NCI-H1417 (cell line): ENCODE measurements around the gene CHCHD2.
"Not testable (repeated sequence)": the region's sequence is repeated elsewhere in the genome, so short reads cannot be mapped to it uniquely, and the experiment has no call there.

Experiments used
- DNase-seq, 3 experiments: peaks; one replicate each; lab custom pipeline; 2025; lab: John Stamatoyannopoulos, UW

Gene CHCHD2

DNA sequence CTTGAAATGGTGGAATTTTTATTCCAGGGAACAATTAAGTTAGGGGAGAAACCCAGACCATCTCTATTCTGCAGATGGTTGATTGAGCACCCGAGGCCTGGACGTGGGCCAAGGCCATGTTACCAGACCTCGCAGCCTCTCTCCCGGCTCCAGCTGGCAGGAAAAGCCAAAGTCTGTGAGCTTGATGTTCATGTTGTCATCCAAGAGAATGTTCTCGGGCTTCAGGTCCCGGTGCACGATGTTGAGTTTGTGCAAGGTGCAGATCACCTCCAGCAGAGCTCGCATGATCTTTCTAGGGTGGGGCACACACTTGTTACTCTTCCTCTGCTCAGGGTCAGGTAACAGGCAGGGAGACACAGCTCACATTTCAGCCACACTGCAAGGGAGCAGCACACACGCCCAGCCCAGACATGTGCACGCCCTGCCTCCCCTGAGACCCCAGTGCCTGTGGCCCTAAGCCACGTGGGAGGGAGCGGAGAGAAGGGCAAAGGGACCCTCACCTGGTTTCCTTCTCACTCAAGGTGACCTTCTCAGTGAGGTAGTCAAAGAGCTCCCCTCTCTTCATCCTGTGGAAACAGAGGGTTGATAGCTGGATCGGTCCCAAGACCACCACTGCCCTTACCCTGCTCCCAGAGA, 23.0 kb downstream of the CHCHD2 start:
- DNase-seq: peak in 1 of 3 experiments; percentile 40

DNA sequence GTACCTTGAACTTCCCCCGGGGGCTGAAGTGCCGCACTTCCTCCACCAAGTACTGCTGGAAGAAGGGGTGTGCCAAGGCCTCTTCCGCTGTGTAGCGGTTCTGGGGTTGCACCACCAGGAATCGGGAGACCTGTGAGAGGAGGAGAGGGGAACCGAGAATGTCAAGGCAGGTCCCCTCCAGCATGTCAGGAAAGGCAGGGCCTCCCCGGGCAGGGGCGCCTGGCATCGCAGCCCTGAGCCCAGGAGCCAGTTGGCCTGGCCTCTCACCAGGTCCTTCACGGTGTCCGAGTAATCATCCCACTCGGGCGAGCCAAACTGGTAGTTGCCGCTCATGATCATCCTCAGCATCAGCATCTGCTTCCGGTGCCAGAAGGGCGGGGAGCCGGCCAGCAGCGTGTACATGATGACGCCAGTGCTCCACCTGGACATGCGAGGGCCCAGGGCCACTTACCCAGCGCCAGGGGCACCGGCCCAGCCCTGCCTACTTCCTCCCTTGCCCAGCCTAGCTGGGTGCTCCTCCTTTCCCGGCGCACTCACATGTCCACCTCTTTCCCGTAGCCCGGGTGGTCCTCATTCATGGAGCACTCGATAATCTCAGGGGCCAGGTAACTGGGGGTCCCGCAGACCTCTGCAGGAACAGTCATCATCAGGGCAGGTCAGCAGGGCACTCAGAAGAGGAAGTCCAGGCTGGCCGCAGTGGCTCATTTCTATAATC, 24.5 kb downstream of the CHCHD2 start:
- DNase-seq: no peak

DNA sequence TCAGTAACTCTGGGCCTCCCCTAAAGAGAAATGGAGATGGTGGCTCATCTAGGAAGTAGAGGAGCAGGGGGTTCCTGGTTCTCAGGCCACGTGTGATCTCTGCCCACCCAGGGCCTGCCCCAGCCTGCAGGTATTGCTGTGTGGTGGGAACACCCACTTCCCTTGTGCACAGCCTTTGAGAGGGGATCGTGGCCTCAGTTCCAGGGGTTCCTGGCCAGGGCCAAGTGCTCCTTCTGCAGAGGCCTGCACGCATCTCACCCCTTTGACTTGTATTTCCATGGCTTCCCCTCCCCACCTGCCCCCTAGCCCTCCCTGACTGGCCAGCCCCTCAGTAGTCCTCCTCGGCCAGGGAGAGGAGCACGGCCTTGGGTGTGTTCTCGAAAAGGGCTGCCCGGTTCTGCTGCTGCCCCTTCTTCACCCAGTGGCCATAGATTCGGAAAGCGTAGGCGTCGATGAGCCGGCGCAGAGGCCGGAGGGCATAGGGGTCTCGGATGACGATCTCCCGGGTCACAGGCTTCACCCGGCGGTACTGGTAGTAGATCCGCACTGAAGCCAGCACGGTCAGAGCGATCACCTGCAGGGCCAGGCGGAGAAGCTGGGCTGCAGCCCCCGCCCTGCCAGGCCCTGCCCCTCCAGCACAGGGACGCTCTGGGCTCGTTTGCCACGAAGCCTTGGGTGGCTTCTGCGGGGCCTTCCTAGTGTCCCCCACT, 25.4 kb downstream of the CHCHD2 start:
- DNase-seq: not testable (repeated sequence)

DNA sequence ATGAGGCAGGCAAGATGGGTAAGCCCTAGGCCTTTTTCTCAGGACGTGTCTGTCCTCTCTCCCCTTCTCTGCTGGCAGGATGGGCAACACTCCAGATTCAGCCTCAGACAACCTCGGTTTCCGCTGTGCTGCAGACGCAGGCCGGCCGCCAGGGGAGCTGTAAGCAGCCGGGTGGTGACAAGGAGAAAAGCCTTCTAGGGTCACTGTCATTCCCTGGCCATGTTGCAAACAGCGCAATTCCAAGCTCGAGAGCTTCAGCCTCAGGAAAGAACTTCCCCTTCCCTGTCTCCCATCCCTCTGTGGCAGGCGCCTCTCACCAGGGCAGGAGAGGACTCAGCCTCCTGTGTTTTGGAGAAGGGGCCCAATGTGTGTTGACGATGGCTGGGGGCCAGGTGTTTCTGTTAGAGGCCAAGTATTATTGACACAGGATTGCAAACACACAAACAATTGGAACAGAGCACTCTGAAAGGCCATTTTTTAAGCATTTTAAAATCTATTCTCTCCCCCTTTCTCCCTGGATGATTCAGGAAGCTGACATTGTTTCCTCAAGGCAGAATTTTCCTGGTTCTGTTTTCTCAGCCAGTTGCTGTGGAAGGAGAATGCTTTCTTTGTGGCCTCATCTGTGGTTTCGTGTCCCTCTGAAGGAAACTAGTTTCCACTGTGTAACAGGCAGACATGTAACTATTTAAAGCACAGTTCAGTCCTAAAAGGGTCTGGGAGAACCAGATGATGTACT, 26.7 kb downstream of the CHCHD2 start:
- peak in 1 of 3 experiments; percentile 50 for DNase-seq

DNA sequence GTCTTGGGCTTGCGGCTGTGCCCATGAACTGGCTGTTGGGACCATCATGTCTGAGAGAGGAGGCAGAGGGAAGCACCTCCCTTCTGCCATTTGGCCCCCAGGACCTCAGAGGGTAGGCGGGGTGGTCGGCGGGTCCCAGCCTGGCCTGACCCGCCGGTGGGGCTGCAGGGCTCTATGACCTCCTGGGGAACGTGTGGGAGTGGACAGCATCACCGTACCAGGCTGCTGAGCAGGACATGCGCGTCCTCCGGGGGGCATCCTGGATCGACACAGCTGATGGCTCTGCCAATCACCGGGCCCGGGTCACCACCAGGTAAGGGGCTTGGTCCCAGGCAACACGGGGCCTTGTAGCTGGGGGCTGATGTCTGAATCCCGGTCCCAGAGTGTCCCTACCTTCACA, 28.1 kb downstream of the CHCHD2 start:
- DNase-seq: no peak

DNA sequence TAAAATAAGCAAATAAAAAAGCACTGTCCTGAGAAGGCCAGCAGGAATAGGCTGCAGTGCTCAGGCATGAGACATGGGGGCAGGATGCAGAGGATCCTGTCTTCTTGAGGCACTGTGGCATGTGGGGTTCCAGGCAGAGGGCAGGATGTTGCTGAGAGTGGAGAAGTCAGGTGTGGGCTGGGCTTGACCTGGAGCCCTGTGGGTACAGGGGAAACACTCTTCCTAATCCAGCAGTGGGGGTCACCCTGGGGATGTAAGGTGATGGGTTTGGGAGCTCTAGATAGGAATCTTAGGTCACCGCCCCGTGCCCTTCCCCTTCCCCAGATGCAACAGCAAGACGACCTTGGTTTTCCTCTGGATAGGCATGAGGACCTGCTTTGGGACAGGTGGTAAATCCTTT, 28.6 kb downstream of the CHCHD2 start:
- DNase-seq: no peak

DNA sequence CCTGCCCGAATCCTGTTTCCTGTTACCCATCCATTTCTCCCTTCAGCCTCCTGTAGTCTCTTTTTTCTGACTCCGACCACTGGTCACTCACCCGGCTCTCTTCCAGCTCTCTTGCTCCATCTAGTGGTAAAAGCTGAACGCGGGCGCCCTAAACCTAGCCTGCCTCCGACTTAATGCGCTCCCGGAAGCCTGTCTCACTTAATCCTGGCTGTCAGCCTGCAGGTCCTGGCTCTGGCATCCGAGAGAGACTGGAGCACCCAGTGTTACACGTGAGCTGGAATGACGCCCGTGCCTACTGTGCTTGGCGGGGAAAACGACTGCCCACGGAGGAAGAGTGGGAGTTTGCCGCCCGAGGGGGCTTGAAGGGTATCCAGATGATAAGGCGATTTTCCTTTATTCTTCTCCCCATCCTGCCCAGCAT, 31.9 kb downstream of the CHCHD2 start:
- DNase-seq: peak; percentile 56 to 86 (median 64)

DNA sequence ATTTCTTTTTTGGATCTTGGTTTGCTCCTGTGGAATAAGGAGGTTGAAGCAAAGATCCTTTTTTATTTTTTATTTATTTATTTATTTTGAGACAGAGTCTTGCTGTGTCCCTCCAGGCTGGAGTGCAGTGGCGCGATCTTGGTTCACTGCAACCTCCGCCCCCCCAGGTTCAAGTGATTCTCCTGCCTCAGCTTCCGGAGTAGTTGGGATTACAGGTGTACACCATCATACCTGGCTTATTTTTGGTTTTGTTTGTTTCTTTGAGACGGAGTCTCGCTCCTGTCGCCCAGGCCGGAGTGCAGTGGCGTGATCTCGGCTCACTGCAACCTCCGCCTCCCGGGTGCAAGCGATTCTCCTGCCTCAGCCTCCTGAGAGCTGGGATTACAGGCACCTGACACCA, 39.9 kb downstream of the CHCHD2 start:
- not testable (repeated sequence) for DNase-seq

DNA sequence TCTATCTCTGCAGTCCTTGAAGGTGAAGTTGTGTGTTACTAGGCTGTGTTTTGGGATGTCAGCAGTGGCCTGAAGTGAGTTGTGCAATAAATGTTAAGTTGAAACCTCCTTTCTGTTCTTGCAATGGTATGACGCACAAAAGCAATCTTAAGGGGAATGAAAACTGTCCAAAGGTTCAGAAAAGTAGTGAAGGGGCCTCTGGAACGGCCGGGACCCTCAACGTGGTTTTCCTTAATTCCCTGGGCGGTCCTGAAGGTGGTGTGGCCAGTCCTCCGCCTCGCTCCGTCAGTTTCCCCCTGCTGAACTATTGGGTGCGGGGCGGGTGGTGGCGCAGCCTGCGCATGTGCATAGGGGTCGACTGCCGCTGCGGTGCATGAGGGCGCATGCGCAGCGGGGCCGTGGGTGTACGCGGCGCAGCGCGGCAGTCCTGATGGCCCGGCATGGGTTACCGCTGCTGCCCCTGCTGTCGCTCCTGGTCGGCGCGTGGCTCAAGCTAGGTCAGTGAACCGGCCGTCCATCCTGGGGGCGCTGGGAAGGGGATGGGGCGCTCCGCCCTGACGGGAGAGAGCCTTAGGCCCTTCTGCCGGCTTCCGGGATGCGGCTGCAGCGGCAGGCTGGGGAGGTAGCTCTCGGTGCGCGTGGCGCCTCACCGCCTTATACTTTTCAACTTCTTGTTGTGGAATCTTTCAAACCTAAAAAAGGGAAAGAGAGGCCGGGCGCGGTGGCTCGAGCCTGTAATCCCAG, 42.2 kb downstream of the CHCHD2 start, which contains the start of gene SUMF2:
TSS of gene SUMF2 (plus strand) at position 405 of the 744 bp plus-strand sequence. CDS start at position 431, 26 bp downstream.
- peak; percentile 87 to 96 (median 93) for DNase-seq

DNA sequence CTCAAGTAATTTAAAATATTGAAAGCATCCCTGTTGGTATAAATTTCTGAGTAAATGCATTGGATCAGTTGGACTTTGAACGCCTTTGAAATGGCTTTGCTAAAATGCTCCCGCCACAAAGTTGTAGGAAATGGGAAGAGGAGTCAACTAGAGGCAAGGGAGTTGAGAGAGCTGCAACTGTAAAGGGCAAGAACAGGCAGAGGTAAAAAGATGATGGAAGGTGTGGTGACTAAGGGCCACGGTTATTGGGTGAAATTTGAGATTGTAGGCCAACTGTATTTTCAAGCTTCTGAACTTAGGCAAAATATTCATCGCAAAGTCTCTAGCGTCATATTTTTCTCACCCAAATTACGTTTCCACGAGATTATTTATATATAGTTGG, 42.8 kb downstream of the CHCHD2 start:
- DNase-seq: no peak

DNA sequence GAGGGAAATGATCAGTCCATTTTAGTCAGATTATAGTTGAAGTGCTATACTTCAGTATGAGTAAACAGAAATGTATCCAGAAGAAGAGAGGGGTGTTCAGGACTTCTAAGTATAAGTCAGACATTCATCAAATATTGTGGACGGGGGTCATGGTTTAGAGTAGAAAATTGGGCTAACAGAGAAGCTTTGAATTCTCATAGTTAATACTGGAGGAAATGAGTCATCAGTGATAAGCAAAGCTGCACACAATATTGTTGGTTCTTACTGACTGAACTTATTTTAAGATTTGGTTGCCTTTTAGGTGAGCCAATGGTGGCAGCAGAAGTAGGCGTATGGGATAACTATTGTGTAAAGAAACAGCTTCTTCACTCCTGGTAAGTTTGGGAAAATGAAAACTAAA, 43.9 kb downstream of the CHCHD2 start:
- no peak for DNase-seq

DNA sequence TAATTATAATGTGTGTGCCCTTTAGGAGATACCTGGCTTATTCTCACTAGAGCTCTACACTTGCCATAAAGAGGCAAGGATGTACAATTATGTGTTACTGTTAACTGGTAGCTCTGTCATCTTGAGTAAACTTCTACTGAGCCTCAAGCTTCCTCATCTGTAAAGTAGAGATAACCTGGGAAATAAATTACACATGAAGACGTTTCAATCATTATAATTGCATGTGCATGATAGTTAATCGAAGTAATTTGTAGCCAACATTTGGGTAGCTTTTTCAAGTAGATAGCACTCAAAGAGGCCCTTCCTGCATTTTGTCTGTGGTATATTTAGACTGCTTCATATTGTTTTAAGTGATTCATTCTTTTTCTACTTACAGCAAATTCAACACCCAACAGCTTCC, 52.3 kb downstream of the CHCHD2 start:
- no peak for DNase-seq

DNA sequence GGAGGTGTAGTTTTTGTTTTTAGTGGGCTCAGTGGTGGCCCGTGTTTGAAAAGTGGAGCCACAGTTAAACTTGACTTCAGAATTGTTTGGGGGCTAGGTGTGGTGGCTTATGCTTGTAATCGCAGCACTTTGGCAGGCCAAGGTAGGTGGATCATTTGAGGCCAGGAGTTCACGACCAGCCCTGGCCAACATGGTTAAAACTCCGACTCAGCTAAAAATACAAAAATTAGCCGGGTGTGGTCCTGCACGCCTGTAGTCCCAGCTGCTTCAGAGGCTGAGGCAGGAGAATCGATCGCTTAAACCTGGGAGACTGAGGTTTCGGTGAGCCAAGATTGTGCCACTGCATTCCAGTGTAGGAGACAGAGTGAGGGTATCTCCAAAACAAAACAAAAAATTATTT, 52.9 kb downstream of the CHCHD2 start:
- DNase-seq: no peak
